ENCODE results near the gene FGA.

Gene FGA

GRCh38 chr4:154559141-154559493 lies 31.4 kb downstream of the FGA start:
- Histone ChIP-seq H3K27me3 (ENCODE audit: control insufficient read depth, insufficient read depth, low read length) (no peaks in the 10 kb centered on the region), H3K9me3 (ENCODE audit: control insufficient read depth, insufficient read depth, low read depth, low read length) (no peaks in the 10 kb centered on the region), H3K9ac (ENCODE audit: low read length) (no peak overlapping the region), H3K27ac (ENCODE audit: low read depth, low read length) (no peak overlapping the region), H3K36me3 (ENCODE audit: control insufficient read depth, insufficient read depth, low read length) (no peaks in the 10 kb centered on the region), H3K4me1 (ENCODE audit: control insufficient read depth, insufficient read depth, low read length) (no peaks in the 10 kb centered on the region), H3K4me3 (ENCODE audit: low read depth, low read length) (no peak overlapping the region)

- Histone ChIP-seq H3K36me3 (ENCODE audit: control insufficient read depth, insufficient read depth, low read length) (peaks cover 12% of the 10 kb centered on the region), H3K9ac (ENCODE audit: low read length) (no peak overlapping the region)
Observed at GRCh38 chr4:154551872-154552686, 38.5 kb downstream of the FGA start.

GRCh38 chr4:154549894-154550790 lies 40.4 kb downstream of the FGA start, which contains the start of gene PLRG1:
PLRG1 (minus strand) TSS chr4:154550400; CDS start chr4:154550308, 92 bp downstream.
- Histone ChIP-seq H3K27me3 (ENCODE audit: control insufficient read depth, insufficient read depth, low read length) (no peaks in the 10 kb centered on the region), H3K4me1 (ENCODE audit: control insufficient read depth, insufficient read depth, low read length) (peaks cover 9% of the 10 kb centered on the region; the same call in 1 of the 2 replicates), H3K27ac (ENCODE audit: low read depth, low read length) (peak within 1 kb of the TSS; percentile 37; the same call in 1 of the 2 replicates), H3K36me3 (ENCODE audit: control insufficient read depth, insufficient read depth, low read length) (peaks cover 31% of the 10 kb centered on the region), H3K9ac (ENCODE audit: low read length) (peak within 1 kb of the TSS; percentile 81), H3K4me3 (ENCODE audit: low read depth, low read length) (peak within 1 kb of the TSS; percentile 84), H3K9me3 (ENCODE audit: control insufficient read depth, insufficient read depth, low read depth, low read length) (no peaks in the 10 kb centered on the region)

More at GRCh38 chr4:154551872-154552686, 38.5 kb downstream of the FGA start:
- H3K27ac ChIP-seq (ENCODE audit: low read depth, low read length), result no peak overlapping the region
- no peak overlapping the region for H3K4me3 ChIP-seq (ENCODE audit: low read depth, low read length)
- H3K4me1 ChIP-seq (ENCODE audit: control insufficient read depth, insufficient read depth, low read length), result peaks cover 9% of the 10 kb centered on the region; the same call in 1 of the 2 replicates
- no peaks in the 10 kb centered on the region for H3K27me3 ChIP-seq (ENCODE audit: control insufficient read depth, insufficient read depth, low read length)
- H3K9me3 ChIP-seq (ENCODE audit: control insufficient read depth, insufficient read depth, low read depth, low read length), result no peaks in the 10 kb centered on the region

- H3K9me3 ChIP-seq (ENCODE audit: control insufficient read depth, insufficient read depth, low read depth, low read length), result no peaks in the 10 kb centered on the region
- no peaks in the 10 kb centered on the region for H3K27me3 ChIP-seq (ENCODE audit: control insufficient read depth, insufficient read depth, low read length)
- no peak overlapping the region for H3K27ac ChIP-seq (ENCODE audit: low read depth, low read length)
- H3K4me3 ChIP-seq (ENCODE audit: low read depth, low read length), result no peak overlapping the region
- peaks cover 76% of the 10 kb centered on the region for H3K36me3 ChIP-seq (ENCODE audit: control insufficient read depth, insufficient read depth, low read length)
- H3K4me1 ChIP-seq (ENCODE audit: control insufficient read depth, insufficient read depth, low read length), result peaks cover 7% of the 10 kb centered on the region; the same call in 1 of the 2 replicates
- H3K9ac ChIP-seq (ENCODE audit: low read length), result no peak overlapping the region
Observed at GRCh38 chr4:154545689-154546088, 44.9 kb downstream of the FGA start.

GRCh38 chr4:154542271-154542879 lies 48.2 kb downstream of the FGA start:
- Histone ChIP-seq H3K4me1 (ENCODE audit: control insufficient read depth, insufficient read depth, low read length) (no peaks in the 10 kb centered on the region), H3K9ac (ENCODE audit: low read length) (no peak overlapping the region), H3K4me3 (ENCODE audit: low read depth, low read length) (no peak overlapping the region), H3K27me3 (ENCODE audit: control insufficient read depth, insufficient read depth, low read length) (no peaks in the 10 kb centered on the region), H3K36me3 (ENCODE audit: control insufficient read depth, insufficient read depth, low read length) (peaks cover 100% of the 10 kb centered on the region), H3K9me3 (ENCODE audit: control insufficient read depth, insufficient read depth, low read depth, low read length) (no peaks in the 10 kb centered on the region), H3K27ac (ENCODE audit: low read depth, low read length) (no peak overlapping the region)

Data from HUES6 (cell line).